HEK293 (cell line): Measurements from ENCODE around the gene BTBD9.

Experiments used
- ATF2 ChIP-seq: fragments of 450-650 bp; formaldehyde crosslinking; IDR thresholded peaks from 2 replicates; pipeline ENCODE4 v1.5.1; 2016; ENCODE audit warnings: missing biosample characterization, missing genetic modification characterization, low read depth
- GLIS2 ChIP-seq: fragments of 450-650 bp; formaldehyde crosslinking; IDR thresholded peaks from 2 replicates; pipeline ENCODE4 v1.5.1; 2016; ENCODE audit warnings: missing biosample characterization, missing genetic modification characterization
- KLF8 ChIP-seq: fragments of 450-650 bp; formaldehyde crosslinking; IDR thresholded peaks from 2 replicates; pipeline ENCODE4 v1.5.1; 2016; ENCODE audit warnings: missing biosample characterization, missing genetic modification characterization
- MYNN ChIP-seq: fragments of 450-650 bp; formaldehyde crosslinking; IDR thresholded peaks from 2 replicates; pipeline ENCODE4 v1.5.1; 2016; ENCODE audit warnings: missing biosample characterization, missing genetic modification characterization, borderline replicate concordance
- PRDM4 ChIP-seq: fragments of 450-650 bp; formaldehyde crosslinking; IDR thresholded peaks from 2 replicates; pipeline ENCODE4 v1.5.1; 2017; ENCODE audit warnings: missing biosample characterization, missing genetic modification characterization
- ZBTB26 ChIP-seq: fragments of 450-650 bp; formaldehyde crosslinking; optimal IDR thresholded peaks from 2 replicates; pipeline ENCODE3; 2016; ENCODE audit warnings: missing biosample characterization, mild to moderate bottlenecking, missing genetic modification characterization
- ZBTB7A ChIP-seq: fragments of 450-650 bp; formaldehyde crosslinking; IDR thresholded peaks from 2 replicates; pipeline ENCODE4 v1.5.1; 2016; ENCODE audit warnings: low read depth, missing biosample characterization, missing genetic modification characterization
- ZFP3 ChIP-seq: fragments of 450-650 bp; formaldehyde crosslinking; IDR thresholded peaks from 2 replicates; pipeline ENCODE4 v1.5.1; 2016; ENCODE audit warnings: low read depth, missing biosample characterization, missing genetic modification characterization
- ZNF138 ChIP-seq: fragments of 450-650 bp; formaldehyde crosslinking; IDR thresholded peaks from 2 replicates; pipeline ENCODE4 v1.5.1; 2016; ENCODE audit warnings: missing biosample characterization, missing genetic modification characterization, borderline replicate concordance
- ZNF146 ChIP-seq: fragments of 450-650 bp; formaldehyde crosslinking; IDR thresholded peaks from 2 replicates; pipeline ENCODE4 v1.5.1; 2016; ENCODE audit warnings: missing biosample characterization, missing genetic modification characterization
- ZNF654 ChIP-seq: fragments of 450-650 bp; formaldehyde crosslinking; IDR thresholded peaks from 2 replicates; pipeline ENCODE4 v1.5.1; 2016; ENCODE audit warnings: low read depth, missing biosample characterization, missing genetic modification characterization
- ZSCAN30 ChIP-seq: fragments of 450-650 bp; IDR thresholded peaks from 2 replicates; pipeline ENCODE4 v1.5.1; 2018; ENCODE audit warnings: missing biosample characterization, mild to moderate bottlenecking, missing genetic modification characterization, moderate library complexity
- TF ChIP-seq, protein P1 (sequence below): fragments of 450-650 bp; formaldehyde crosslinking; IDR thresholded peaks from 2 replicates; pipeline ENCODE4 v1.5.1; 2016; ENCODE audit warnings: missing biosample characterization, missing genetic modification characterization

DNA sequence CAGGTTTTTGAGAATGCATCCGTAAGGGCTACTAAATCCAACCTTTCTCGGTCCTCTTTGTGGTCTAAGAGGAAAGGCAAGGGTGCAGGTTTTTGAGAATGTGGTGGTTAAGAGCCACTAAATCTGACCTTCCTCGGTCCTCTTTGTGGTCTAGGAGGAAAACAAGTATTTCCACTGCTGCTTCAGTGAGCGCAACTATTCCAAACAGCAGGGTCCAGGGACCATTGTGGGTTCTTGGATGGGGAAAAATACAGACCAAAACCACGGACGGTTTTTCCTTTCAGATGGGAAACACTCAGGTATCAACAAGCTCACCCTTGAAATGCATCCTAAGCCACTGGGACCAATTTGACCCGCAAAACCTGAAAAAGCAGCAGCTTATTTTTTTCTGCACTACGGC is 21.9 kb downstream of the BTBD9 start:
- no peak for TF ChIP-seq ZNF138
- TF ChIP-seq, protein P1, sequence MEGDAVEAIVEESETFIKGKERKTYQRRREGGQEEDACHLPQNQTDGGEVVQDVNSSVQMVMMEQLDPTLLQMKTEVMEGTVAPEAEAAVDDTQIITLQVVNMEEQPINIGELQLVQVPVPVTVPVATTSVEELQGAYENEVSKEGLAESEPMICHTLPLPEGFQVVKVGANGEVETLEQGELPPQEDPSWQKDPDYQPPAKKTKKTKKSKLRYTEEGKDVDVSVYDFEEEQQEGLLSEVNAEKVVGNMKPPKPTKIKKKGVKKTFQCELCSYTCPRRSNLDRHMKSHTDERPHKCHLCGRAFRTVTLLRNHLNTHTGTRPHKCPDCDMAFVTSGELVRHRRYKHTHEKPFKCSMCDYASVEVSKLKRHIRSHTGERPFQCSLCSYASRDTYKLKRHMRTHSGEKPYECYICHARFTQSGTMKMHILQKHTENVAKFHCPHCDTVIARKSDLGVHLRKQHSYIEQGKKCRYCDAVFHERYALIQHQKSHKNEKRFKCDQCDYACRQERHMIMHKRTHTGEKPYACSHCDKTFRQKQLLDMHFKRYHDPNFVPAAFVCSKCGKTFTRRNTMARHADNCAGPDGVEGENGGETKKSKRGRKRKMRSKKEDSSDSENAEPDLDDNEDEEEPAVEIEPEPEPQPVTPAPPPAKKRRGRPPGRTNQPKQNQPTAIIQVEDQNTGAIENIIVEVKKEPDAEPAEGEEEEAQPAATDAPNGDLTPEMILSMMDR (tag by site-specific recombination), result no peak
- no peak for TF ChIP-seq ZBTB26 (tag by site-specific recombination)
- TF ChIP-seq GLIS2, result no peak
- no peak for TF ChIP-seq KLF8
- no peak for TF ChIP-seq ZFP3 (tag by site-specific recombination)
- TF ChIP-seq ATF2, result no peak
- no peak for TF ChIP-seq PRDM4 (tag by site-specific recombination)
- no peak for TF ChIP-seq MYNN
- TF ChIP-seq ZSCAN30 (tag by site-specific recombination), result no peak
- no peak for TF ChIP-seq ZNF146 (tag by site-specific recombination)
- TF ChIP-seq ZBTB7A, result no peak
- TF ChIP-seq ZNF654, result no peak
